Measurements from ENCODE around the gene ZNF185.

ZNF185 gene

DNA sequence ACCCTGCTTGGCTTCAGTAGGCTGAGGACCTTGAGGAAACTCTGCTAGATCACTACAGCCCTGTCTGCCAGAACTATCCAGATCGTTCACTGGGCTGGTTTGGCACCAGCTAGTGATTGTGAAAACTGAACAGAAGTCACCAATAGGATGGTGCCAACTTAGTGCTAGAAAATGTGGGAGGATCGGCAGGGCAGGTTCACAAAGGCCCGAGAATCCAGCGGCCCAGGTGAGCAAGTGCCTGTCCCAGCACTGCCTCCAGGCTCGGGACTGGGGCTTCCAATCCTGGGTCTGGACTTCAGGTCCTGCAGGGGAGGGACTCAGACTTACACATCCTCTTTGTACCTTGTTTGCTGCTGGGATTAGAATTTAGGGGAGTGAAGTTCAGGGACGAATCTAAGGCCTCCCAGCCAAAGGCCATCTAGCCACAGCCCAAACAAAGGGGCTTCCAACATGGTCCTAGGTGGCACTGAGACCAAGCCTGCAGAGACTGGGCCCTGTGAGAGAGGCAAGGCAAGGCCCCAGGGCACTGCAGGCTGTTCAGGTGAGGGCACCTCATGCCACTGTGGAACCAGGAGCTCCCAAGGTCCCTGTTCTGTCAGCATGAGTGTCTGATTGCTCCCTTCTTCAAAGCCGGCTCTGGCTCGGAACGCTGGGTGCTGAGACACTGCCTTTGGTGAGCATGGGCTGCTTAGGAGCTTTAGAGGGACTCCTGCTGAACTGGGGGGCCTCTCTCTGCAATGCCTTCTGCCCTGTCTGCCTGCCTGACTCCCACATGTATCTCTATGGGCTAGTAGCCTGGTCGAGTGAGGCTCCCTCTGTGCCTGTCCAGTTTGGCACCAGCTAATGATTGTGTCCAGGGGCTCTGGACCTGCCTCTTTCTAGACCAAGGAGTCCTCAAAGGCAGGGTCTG is 20.7 kb upstream of the ZNF185 start (continued):
- no peak for TF ChIP-seq ZNF777 (tag by site-specific recombination; IDR thresholded peaks at IDR 0.05; ENCODE audit: borderline replicate concordance)

DNA sequence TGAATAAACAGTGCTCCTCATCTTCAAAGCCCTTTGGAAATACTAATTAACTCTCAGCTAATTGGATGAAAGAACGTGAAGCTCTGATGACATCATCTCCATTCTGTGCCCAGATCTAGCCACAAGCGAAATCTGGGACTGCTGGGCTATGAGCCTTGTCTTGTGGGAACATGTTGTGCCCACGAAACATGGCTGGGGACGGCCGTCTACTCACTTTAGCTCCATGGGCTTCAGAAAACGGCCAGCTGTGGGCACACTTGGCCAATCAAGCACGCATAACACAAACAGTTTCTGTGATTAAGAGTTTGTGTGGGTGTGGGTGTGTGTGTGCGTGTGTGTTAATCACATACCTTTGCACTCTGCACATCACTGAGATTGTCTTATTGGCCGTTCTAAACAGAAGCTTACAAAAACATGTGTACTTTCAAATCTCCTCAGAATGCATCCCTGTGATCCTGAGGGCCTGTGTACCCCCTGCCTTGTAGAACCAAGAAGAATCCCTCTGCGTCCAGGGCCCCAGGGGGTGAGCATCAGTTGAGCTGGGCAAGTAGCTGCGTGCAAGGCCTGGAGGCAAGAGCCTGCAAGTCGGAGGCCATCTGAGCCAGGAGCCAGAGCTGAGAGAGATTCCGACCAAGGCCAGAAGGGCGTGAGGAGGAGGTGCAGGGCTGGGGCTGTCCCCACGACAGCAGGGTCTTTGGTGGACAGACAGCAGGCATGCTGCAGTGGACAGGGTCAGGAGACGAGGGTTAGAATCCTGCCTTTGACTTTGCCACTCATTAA is 18.7 kb upstream of the ZNF185 start:
- H3K36me3 ChIP-seq (ENCODE audit: control insufficient read depth in 2 of 2, insufficient read depth in 1 of 2, low read length in 2 of 2) = no peaks in the 10 kb centered on the region
- H3K4me3 ChIP-seq (ENCODE audit: low read depth, low read length) = no peak overlapping the region
- no peaks in the 10 kb centered on the region for H3K9me3 ChIP-seq (ENCODE audit: control insufficient read depth, insufficient read depth, low read depth, low read length)
- CTCF ChIA-PET = interaction anchor here (0.9 to 1.4 kb wide), 2 partner anchors 26 to 47 kb away, joined by 4 to 5 read pairs; no protein-coding TSS in a partner anchor
- H3K27ac ChIP-seq (ENCODE audit: extremely low read depth, low read depth, low read length) = no peak overlapping the region
- no peaks in the 10 kb centered on the region for H3K4me1 ChIP-seq (ENCODE audit: control insufficient read depth, insufficient read depth, low read length)
- TF ChIP-seq ZNF404 (tag by site-specific recombination; IDR thresholded peaks at IDR 0.05) (no peak), YY2 (tag by site-specific recombination; IDR thresholded peaks at IDR 0.05) (no peak), ZFHX2 (tag by site-specific recombination; conservative IDR thresholded peaks at IDR 0.05) (peak; percentile 9; the same call in 1 of the 2 replicates), RBAK (tag by site-specific recombination; IDR thresholded peaks at IDR 0.05) (no peak)
- TF ChIP-seq, protein P1, sequence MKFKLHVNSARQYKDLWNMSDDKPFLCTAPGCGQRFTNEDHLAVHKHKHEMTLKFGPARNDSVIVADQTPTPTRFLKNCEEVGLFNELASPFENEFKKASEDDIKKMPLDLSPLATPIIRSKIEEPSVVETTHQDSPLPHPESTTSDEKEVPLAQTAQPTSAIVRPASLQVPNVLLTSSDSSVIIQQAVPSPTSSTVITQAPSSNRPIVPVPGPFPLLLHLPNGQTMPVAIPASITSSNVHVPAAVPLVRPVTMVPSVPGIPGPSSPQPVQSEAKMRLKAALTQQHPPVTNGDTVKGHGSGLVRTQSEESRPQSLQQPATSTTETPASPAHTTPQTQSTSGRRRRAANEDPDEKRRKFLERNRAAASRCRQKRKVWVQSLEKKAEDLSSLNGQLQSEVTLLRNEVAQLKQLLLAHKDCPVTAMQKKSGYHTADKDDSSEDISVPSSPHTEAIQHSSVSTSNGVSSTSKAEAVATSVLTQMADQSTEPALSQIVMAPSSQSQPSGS (tag by site-specific recombination; IDR thresholded peaks at IDR 0.05; ENCODE audit: low read depth) = 0 out of 2 replicates have a peak, but pooled peaks have one; percentile 28
- POLR2A ChIA-PET = no interaction called here

DNA sequence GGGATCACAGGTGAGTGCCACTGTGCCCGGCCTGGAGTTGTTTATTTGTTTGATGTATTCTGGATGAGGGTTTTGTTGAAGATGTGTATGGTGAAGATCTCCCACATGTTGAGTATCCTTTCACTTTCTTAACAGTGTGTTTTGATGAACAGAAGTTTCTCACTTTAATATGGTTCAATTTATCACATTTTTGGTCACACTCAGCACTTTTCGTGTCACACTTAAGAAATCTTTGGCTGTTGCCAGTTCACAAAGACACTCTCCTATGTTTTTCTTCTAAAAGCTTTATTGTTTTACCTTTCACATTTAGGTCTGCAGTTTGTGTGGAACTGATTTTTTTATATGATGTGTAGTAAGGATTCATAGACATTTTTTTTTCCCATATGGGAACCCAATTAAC is 16.6 kb upstream of the ZNF185 start:
- POLR2A ChIA-PET = no interaction called here
- CTCF ChIA-PET = interaction anchor here (0.7 to 1.1 kb wide), 2 partner anchors 31 to 1160 kb away, joined by 3 read pairs; no protein-coding TSS in a partner anchor
- Histone ChIP-seq H3K9me3 (ENCODE audit: control insufficient read depth, insufficient read depth, low read depth, low read length) (no peaks in the 10 kb centered on the region), H3K4me1 (ENCODE audit: control insufficient read depth, insufficient read depth, low read length) (no peaks in the 10 kb centered on the region), H3K4me3 (ENCODE audit: low read depth, low read length) (no peak overlapping the region), H3K27ac (ENCODE audit: extremely low read depth, low read depth, low read length) (no peak overlapping the region), H3K36me3 (ENCODE audit: control insufficient read depth in 2 of 2, insufficient read depth in 1 of 2, low read length in 2 of 2) (no peaks in the 10 kb centered on the region)
- TF ChIP-seq, protein P2, sequence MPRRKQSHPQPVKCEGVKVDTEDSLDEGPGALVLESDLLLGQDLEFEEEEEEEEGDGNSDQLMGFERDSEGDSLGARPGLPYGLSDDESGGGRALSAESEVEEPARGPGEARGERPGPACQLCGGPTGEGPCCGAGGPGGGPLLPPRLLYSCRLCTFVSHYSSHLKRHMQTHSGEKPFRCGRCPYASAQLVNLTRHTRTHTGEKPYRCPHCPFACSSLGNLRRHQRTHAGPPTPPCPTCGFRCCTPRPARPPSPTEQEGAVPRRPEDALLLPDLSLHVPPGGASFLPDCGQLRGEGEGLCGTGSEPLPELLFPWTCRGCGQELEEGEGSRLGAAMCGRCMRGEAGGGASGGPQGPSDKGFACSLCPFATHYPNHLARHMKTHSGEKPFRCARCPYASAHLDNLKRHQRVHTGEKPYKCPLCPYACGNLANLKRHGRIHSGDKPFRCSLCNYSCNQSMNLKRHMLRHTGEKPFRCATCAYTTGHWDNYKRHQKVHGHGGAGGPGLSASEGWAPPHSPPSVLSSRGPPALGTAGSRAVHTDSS (tag by site-specific recombination; IDR thresholded peaks at IDR 0.05) = no peak
- TF ChIP-seq SCRT1 (tag by site-specific recombination; IDR thresholded peaks at IDR 0.05; ENCODE audit: borderline replicate concordance) (no peak), ZNF19 (tag by site-specific recombination; IDR thresholded peaks at IDR 0.05; ENCODE audit: low read depth) (no peak), KLF10 (tag by site-specific recombination; IDR thresholded peaks at IDR 0.05) (no peak)

DNA sequence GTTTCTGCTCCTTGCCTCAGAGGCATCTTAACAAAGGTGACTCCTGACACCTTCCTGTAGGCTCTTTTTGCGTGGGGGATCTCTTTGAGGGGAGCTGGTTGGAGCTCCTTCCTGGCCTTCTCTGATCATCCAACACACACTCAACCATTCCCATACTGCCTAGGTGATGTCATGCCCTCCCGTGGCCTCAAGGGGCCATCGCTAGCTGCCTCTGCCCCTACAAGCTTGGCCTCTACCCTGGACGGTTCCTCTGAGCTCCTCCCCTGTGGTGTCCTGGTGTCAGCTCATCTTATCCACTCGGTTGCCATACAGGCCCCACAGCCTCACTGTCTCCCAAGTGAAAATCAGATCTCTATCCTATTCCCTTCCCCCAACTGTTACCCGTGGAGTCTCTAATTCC is 13.7 kb upstream of the ZNF185 start:
- CTCF ChIA-PET = interaction anchor here (0.6 to 1.8 kb wide), 5 partner anchors 15 to 66 kb away, joined by 3 to 12 read pairs (median 3); no protein-coding TSS in a partner anchor
- POLR2A ChIA-PET = interaction anchor here (0.6 kb wide), 1 partner anchor 14 kb away, joined by 3 read pairs; the partner anchor contains the start of gene ZNF185
- H3K9me3 ChIP-seq (ENCODE audit: control insufficient read depth, insufficient read depth, low read depth, low read length) = no peaks in the 10 kb centered on the region
- TF ChIP-seq, protein P3, sequence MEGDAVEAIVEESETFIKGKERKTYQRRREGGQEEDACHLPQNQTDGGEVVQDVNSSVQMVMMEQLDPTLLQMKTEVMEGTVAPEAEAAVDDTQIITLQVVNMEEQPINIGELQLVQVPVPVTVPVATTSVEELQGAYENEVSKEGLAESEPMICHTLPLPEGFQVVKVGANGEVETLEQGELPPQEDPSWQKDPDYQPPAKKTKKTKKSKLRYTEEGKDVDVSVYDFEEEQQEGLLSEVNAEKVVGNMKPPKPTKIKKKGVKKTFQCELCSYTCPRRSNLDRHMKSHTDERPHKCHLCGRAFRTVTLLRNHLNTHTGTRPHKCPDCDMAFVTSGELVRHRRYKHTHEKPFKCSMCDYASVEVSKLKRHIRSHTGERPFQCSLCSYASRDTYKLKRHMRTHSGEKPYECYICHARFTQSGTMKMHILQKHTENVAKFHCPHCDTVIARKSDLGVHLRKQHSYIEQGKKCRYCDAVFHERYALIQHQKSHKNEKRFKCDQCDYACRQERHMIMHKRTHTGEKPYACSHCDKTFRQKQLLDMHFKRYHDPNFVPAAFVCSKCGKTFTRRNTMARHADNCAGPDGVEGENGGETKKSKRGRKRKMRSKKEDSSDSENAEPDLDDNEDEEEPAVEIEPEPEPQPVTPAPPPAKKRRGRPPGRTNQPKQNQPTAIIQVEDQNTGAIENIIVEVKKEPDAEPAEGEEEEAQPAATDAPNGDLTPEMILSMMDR (tag by site-specific recombination; IDR thresholded peaks at IDR 0.05) = no peak
- TF ChIP-seq SP7 (tag by site-specific recombination; IDR thresholded peaks at IDR 0.05) = no peak
- TF ChIP-seq ZNF521 (tag by site-specific recombination; IDR thresholded peaks at IDR 0.05) = no peak
- no peak for TF ChIP-seq ZFP37 (tag by site-specific recombination; IDR thresholded peaks at IDR 0.05)
- no peak for TF ChIP-seq ZNF596 (tag by site-specific recombination; IDR thresholded peaks at IDR 0.05)
- TF ChIP-seq ZNF626 (tag by site-specific recombination; IDR thresholded peaks at IDR 0.05) = no peak
- no peaks in the 10 kb centered on the region for H3K36me3 ChIP-seq (ENCODE audit: control insufficient read depth in 2 of 2, insufficient read depth in 1 of 2, low read length in 2 of 2)
- no peak overlapping the region for H3K4me3 ChIP-seq (ENCODE audit: low read depth, low read length)
- no peak overlapping the region for H3K27ac ChIP-seq (ENCODE audit: extremely low read depth, low read depth, low read length)
- H3K4me1 ChIP-seq (ENCODE audit: control insufficient read depth, insufficient read depth, low read length) = no peaks in the 10 kb centered on the region
